ENCODE measurements around the gene PHF19.

The PHF19 gene

GRCh38 chr9:120913647-120914264, 36.8 kb upstream of the PHF19 start:
- DNase-seq (ENCODE audit: low read depth in 2 of 2) = no peak
- TF ChIP-seq CTCF (IDR thresholded peaks at IDR 0.05; ENCODE audit: low read depth, low read length) = no peak
- no peak overlapping the region for H3K4me3 ChIP-seq (replicated peaks in 1 of 2; ENCODE audit: low read depth in 2 of 2, low read length in 2 of 2)

GRCh38 chr9:120912958-120913646, 36.1 kb upstream of the PHF19 start:
- no peak for TF ChIP-seq CTCF (IDR thresholded peaks at IDR 0.05; ENCODE audit: low read depth, low read length)
- H3K4me3 ChIP-seq (replicated peaks in 1 of 2; ENCODE audit: low read depth in 2 of 2, low read length in 2 of 2) = no peak overlapping the region
- DNase-seq (ENCODE audit: low read depth in 2 of 2) = no peak

GRCh38 chr9:120911295-120911837, 34.4 kb upstream of the PHF19 start:
- no peak overlapping the region for H3K4me3 ChIP-seq (replicated peaks in 1 of 2; ENCODE audit: low read depth in 2 of 2, low read length in 2 of 2)
- no peak for TF ChIP-seq CTCF (IDR thresholded peaks at IDR 0.05; ENCODE audit: low read depth, low read length)
- DNase-seq (ENCODE audit: low read depth in 2 of 2) = no peak

- no peak for TF ChIP-seq CTCF (IDR thresholded peaks at IDR 0.05; ENCODE audit: low read depth, low read length)
- no peak for DNase-seq (ENCODE audit: low read depth in 2 of 2)
- no peak overlapping the region for H3K4me3 ChIP-seq (replicated peaks in 1 of 2; ENCODE audit: low read depth in 2 of 2, low read length in 2 of 2)
These were observed 33.7 kb upstream of the PHF19 start for GRCh38 chr9:120910643-120911042.

GRCh38 chr9:120909904-120910303, 32.9 kb upstream of the PHF19 start:
- no peak overlapping the region for H3K4me3 ChIP-seq (replicated peaks in 1 of 2; ENCODE audit: low read depth in 2 of 2, low read length in 2 of 2)
- no peak for TF ChIP-seq CTCF (IDR thresholded peaks at IDR 0.05; ENCODE audit: low read depth, low read length)
- no peak for DNase-seq (ENCODE audit: low read depth in 2 of 2)

- DNase-seq (ENCODE audit: low read depth in 2 of 2) = no peak
- no peak overlapping the region for H3K4me3 ChIP-seq (replicated peaks in 1 of 2; ENCODE audit: low read depth in 2 of 2, low read length in 2 of 2)
- no peak for TF ChIP-seq CTCF (IDR thresholded peaks at IDR 0.05; ENCODE audit: low read depth, low read length)
These were observed 28.6 kb upstream of the PHF19 start for GRCh38 chr9:120905315-120906164.

All from cardiac fibroblast (primary cell).